ENCODE data around the gene CCNY. TPM values are rescaled to one million over a fixed set of nuclear protein-coding genes. Genes with fewer than 3 reads are reported as not detected.

Gene CCNY
- total and polyA plus RNA-seq, 2 donors (not counting 1 experiment from before 2014, with no cell fraction given), result 34.1 to 64.9 TPM

DNA sequence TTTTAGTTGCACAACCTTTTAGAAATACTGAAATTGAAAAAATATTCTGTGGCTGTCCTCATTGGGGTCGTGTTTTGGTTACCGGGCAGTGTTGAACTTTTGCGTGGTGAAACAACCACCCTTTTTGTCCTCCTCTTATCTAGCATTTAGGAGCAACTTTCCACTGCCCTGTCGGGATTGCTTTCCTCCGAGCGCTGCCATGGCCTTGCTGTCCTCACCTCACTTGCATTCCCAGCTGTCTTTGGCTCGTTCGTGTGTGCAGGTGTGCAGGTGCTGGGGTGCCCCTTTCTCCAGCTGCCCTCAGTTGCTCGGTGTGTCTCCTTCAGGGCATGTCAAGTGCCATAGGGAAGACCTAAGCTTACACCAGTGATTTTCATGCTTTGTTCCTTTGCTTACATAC, 151.9 kb downstream of the CCNY start:
- no peak for ATAC-seq (ENCODE audit: low read depth)
- Histone ChIP-seq H3K4me1 (ENCODE audit: control insufficient read depth in 2 of 2, insufficient read depth in 2 of 2, low read length in 2 of 2) (peaks cover 9 to 16% of the 10 kb centered on the region in 2 donors), H3K27me3 (replicated peaks in 1 of 4; ENCODE audit: control extremely low read depth in 1 of 4, control insufficient read depth in 3 of 4, insufficient read depth in 4 of 4, low read length in 3 of 4) (no peaks in the 10 kb centered on the region), H3K9me3 (ENCODE audit: control extremely low read depth in 1 of 3, control insufficient read depth in 2 of 3, insufficient read depth in 1 of 3, low read length in 2 of 3) (no peaks in the 10 kb centered on the region), H3K9ac (ENCODE audit: low read length) (no peak overlapping the region), H4K20me1 (ENCODE audit: control insufficient read depth, insufficient read depth, low read length, poor library complexity, severe bottlenecking) (peaks cover 5% of the 10 kb centered on the region), H3K4me3 (ENCODE audit: control extremely low read depth in 1 of 5, extremely low read depth in 1 of 5, insufficient read depth in 1 of 5, low read depth in 2 of 5, low read length in 4 of 5) (no peak overlapping the region), H3K36me3 (replicated peaks in 1 of 2; ENCODE audit: control extremely low read depth in 1 of 2, control insufficient read depth in 1 of 2, extremely low read depth in 1 of 2, insufficient read depth in 2 of 2, low read length in 1 of 2) (peaks cover 0 to 28% of the 10 kb centered on the region in 2 experiments), H3K27ac (ENCODE audit: low read length in 2 of 2) (no peak overlapping the region), H3K4me2 (replicated peaks; ENCODE audit: low read depth, low read length, poor library complexity, severe bottlenecking) (no peak overlapping the region), H2AFZ (ENCODE audit: insufficient read depth, low read depth, low read length, poor library complexity, severe bottlenecking) (no peak overlapping the region), H3K79me2 (ENCODE audit: control insufficient read depth, insufficient read depth, low read length) (peaks cover 28% of the 10 kb centered on the region)
- DNase-seq, result no peak
- Mint-ChIP-seq H3K27ac (no peak overlapping the region), H3K9me3 (ENCODE audit: insufficient read depth) (no peaks in the 10 kb centered on the region), H3K4me3 (no peak overlapping the region), H3K27me3 (no peaks in the 10 kb centered on the region), H3K4me1 (peaks cover 35% of the 10 kb centered on the region)
- CTCF ChIA-PET, result no interaction called here
- no peak for TF ChIP-seq EZH2 (IDR thresholded peaks at IDR 0.05; ENCODE audit: borderline replicate concordance, insufficient read depth, low read depth, low read length, poor library complexity, severe bottlenecking)
- TF ChIP-seq, protein P1, sequence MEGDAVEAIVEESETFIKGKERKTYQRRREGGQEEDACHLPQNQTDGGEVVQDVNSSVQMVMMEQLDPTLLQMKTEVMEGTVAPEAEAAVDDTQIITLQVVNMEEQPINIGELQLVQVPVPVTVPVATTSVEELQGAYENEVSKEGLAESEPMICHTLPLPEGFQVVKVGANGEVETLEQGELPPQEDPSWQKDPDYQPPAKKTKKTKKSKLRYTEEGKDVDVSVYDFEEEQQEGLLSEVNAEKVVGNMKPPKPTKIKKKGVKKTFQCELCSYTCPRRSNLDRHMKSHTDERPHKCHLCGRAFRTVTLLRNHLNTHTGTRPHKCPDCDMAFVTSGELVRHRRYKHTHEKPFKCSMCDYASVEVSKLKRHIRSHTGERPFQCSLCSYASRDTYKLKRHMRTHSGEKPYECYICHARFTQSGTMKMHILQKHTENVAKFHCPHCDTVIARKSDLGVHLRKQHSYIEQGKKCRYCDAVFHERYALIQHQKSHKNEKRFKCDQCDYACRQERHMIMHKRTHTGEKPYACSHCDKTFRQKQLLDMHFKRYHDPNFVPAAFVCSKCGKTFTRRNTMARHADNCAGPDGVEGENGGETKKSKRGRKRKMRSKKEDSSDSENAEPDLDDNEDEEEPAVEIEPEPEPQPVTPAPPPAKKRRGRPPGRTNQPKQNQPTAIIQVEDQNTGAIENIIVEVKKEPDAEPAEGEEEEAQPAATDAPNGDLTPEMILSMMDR (IDR thresholded peaks at IDR 0.05), result no peak
- 83% methylated on average over 8 of the region's 9 CpGs for WGBS (ENCODE audit: insufficient coverage)
- POLR2A ChIA-PET, result no interaction called here
- intact Hi-C loops (cut with micrococcal nuclease), result no loop called here

DNA sequence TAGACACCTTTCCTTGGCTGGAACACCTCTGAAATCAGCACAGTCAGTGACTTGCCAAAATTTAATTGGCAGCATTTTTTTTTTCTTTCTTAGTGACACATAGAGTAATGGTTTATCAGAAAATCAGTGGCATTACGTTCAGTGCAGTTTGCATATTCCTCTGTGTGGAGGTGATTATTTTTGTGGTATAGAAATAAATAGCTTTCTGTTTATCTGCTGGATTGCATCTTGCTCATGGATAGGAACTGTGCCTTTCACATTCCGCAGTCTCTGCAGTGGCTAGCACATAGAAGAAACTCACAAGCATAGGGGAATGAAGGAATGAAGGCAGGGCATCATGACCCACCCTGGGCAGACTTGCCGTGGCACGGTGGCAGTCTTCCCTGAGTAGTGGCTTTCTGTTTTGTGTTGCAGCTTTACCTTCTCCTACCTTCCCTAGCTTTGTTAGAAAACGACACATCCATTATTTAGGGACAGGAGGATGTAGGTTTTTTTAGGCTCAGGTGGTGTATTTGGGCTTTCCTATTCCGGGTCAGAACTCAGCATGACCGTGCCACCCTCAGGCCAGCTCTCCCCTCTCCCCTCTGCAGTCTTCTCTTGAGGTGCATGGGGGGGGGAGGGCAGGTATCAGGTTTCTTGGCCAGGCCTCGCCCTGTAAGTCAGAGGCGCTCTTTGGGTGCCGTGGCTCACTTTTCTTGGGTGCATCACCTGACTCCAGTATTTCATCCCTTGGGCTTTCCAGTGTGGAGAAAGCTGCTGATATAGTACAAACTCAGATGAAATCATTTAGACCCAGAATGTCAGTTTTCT, 156.3 kb downstream of the CCNY start:
- Mint-ChIP-seq H3K4me3 (no peak overlapping the region), H3K4me1 (peaks cover 51% of the 10 kb centered on the region), H3K27ac (peak overlapping the region; percentile 66), H3K9me3 (ENCODE audit: insufficient read depth) (no peaks in the 10 kb centered on the region), H3K27me3 (no peaks in the 10 kb centered on the region)
- no peak overlapping the region for H3K9ac ChIP-seq (ENCODE audit: low read length)
- TF ChIP-seq, protein P1 (IDR thresholded peaks at IDR 0.05), result no peak
- no peak for TF ChIP-seq EZH2 (IDR thresholded peaks at IDR 0.05; ENCODE audit: borderline replicate concordance, insufficient read depth, low read depth, low read length, poor library complexity, severe bottlenecking)
- H3K4me1 ChIP-seq (ENCODE audit: control insufficient read depth in 2 of 2, insufficient read depth in 2 of 2, low read length in 2 of 2), result peaks cover 44 to 45% of the 10 kb centered on the region in 2 donors
- H3K36me3 ChIP-seq (replicated peaks in 1 of 2; ENCODE audit: control extremely low read depth in 1 of 2, control insufficient read depth in 1 of 2, extremely low read depth in 1 of 2, insufficient read depth in 2 of 2, low read length in 1 of 2), result peaks cover 0 to 6% of the 10 kb centered on the region in 2 experiments
- WGBS (ENCODE audit: insufficient coverage), result 98% methylated on average over 6 of the region's 10 CpGs
- H3K9me3 ChIP-seq (ENCODE audit: control extremely low read depth in 1 of 3, control insufficient read depth in 2 of 3, insufficient read depth in 1 of 3, low read length in 2 of 3), result no peaks in the 10 kb centered on the region
- ChIA-PET CTCF (interaction anchor here (0.9 kb wide), 1 partner anchor 71 kb away, joined by 3 read pairs; no protein-coding TSS in a partner anchor), POLR2A (no interaction called here)
- no peak overlapping the region for H2AFZ ChIP-seq (ENCODE audit: insufficient read depth, low read depth, low read length, poor library complexity, severe bottlenecking)
- no peak overlapping the region for H3K4me2 ChIP-seq (replicated peaks; ENCODE audit: low read depth, low read length, poor library complexity, severe bottlenecking)
- DNase-seq (no peak), ATAC-seq (ENCODE audit: low read depth) (no peak)
- H3K4me3 ChIP-seq (ENCODE audit: control extremely low read depth in 1 of 5, extremely low read depth in 1 of 5, insufficient read depth in 1 of 5, low read depth in 2 of 5, low read length in 4 of 5), result no peak overlapping the region
- peak overlapping the region in 1 of 2 donors; percentile 32 for H3K27ac ChIP-seq (ENCODE audit: low read length in 2 of 2)
- peaks cover 38% of the 10 kb centered on the region for H3K79me2 ChIP-seq (ENCODE audit: control insufficient read depth, insufficient read depth, low read length)
- H3K27me3 ChIP-seq (replicated peaks in 1 of 4; ENCODE audit: control extremely low read depth in 1 of 4, control insufficient read depth in 3 of 4, insufficient read depth in 4 of 4, low read length in 3 of 4), result no peaks in the 10 kb centered on the region
- intact Hi-C loops (cut with micrococcal nuclease), result loop anchor here (10.0 kb wide), 1 partner anchor 52 kb away; no protein-coding TSS in a partner anchor
- H4K20me1 ChIP-seq (ENCODE audit: control insufficient read depth, insufficient read depth, low read length, poor library complexity, severe bottlenecking), result no peaks in the 10 kb centered on the region
